Stimulated activated CD8-positive, alpha-beta memory T cell treated with anti-CD3 and anti-CD28 coated beads, Interleukin-2, amount 100 ng/mL, for 48 hours (primary cell): ENCODE data around the gene MIS18A.
"Not testable (repeated sequence)": the region's sequence is repeated elsewhere in the genome, so short reads cannot be mapped to it uniquely, and the experiment has no call there.

Source experiments
- DNase-seq, 2 donors: peaks; one replicate each; pipeline ENCODE4 v3.0.0-alpha.2; 2020; ENCODE audit warnings: low read depth in 2 of 2

The MIS18A gene

DNA sequence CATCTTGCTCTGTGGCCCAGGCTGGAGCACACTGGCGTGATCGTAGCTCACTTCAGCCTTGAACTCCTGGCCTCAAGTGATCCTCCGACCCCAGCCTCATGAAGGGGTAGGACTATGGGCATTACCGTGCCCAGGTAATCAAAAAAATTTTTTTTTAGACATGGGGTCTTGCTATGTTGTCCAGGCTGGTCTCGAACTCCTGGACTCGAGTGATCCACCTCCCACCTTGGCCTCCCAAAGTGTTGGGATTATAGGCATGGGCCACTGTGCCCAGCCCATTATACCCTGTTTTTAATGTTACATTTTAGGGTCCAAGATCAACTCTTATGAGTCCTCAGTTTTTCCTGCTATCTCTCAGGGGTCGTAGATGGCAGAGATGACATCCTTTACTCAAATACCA, 26.1 kb upstream of the MIS18A start:
- no peak for DNase-seq

DNA sequence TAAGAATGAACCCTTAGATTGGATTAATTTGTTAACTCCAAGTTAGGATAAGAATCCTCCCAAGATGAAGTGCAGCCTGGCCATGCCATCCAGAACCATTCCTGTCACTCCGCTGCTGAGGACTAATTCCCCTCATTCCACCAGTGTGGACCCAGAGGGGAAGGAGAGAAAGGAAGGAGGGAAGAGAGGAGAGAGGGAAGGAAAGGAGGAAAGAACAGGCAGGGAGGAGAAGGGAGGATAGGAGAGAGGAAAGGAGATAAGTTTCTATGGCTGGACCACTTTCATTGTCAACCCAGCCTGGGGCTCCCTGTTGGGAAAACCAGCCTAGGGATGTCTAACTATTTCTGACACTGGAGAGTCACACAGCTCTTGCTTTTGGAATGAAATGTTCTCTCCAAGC, 24.5 kb upstream of the MIS18A start:
- DNase-seq, result no peak

GRCh38 chr21:32302560-32302959, 23.7 kb upstream of the MIS18A start:
- DNase-seq, result no peak

DNA sequence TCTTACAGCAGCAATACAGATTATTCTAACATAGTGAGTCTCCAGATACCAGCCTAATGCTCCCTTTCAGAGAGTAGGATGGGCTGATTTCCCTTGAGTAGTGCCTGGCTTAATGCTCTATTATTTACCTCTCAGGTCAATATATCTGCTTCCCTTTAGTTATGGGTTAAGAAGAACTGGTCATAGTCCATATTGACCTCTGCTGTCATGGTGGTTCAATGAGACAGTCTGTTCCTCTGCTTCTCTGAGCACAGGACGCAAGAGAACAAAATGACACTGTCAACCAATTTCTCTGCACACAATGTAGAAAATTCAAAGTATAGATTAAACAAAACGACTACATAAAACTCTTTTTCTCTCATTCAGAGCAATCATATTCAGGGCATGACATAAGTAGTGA, 22.7 kb upstream of the MIS18A start:
- no peak for DNase-seq

DNA sequence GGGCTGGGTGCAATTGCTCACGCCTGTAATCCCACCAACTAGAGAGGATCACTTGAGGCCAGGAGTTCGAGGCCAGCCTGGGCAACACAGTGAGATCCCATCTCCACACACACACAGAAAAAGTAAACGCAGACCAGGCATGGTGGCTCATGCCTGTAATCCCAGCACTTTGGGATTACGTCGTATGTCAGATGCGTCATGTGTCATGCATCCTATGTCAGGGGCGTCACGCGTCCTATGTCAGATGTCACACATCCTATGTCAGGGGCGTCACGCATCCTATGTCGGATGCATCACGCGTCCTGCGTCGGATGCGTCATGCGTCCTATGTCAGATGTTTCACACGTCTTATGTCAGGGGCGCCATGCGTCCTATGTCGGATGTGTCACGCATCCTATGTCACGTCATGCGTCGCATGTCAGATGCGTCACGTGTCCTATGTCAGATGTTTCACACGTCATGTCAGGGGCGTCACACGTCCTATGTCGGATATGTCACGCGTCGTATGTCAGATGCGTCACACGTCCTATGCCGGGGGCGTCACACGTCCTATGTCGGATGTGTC, 21.4 kb upstream of the MIS18A start:
- DNase-seq, result no peak

DNA sequence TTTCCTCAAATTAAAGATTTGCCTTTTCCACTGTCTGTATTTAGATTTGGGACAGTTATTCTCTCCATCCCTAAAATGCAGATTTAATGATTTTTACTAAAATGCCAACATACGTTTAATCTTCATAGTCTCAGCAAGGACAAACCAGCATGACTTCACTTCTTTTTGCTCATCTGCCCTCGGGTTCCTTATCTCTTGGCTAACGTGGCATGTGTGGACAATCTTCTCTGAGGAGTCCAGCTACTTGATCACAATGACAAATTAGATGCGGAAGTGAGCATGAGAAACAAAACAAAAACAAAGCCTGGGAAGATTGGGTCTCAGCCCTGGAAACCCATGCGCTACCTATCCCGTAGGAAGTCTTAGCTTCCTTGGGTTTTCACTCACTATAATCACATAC, 20.8 kb upstream of the MIS18A start:
- no peak for DNase-seq

DNA sequence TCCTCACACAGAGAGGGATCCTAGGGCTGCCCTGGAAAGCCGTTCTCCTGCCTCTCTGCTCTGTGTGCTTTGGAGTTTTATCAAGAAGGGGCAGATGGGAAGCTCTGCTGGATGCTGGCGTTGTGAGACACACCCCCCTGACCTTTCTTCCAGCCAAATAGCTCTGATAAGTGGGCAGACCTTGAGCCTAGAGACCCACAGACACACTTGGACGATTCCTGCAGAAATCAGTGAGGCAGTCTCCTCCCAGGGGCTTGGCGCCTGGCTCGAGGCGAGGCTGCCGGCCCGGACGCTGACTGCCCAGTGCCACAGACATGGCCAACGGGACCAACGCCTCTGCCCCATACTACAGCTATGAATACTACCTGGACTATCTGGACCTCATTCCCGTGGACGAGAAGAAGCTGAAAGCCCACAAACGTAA, 19.8 kb upstream of the MIS18A start, which contains the start of gene MRAP:
Gene MRAP (plus strand): TSS at position 198 of the 424 bp plus-strand sequence. CDS start 117 bp downstream, at position 315.
- no peak for DNase-seq

DNA sequence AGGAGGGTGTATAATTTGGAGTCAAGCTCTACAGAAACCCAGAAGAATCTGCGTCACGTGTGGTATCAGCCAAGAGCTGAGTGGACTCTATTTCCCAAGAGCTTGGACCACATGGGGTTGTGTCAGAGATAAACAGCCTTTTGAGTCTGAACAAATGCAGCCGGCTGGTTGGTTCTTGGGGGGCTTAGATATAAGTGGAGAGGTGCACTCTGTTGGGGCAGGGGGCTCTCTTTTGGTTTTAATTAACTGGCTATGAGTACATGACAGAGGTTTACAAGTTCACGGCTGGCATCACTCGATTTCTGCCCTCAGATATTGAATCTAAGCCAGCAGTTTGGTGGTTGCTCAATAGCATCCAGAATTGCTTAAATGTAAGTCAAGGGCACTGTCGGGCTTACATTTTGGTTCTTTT, 19.3 kb upstream of the MIS18A start:
- no peak for DNase-seq

DNA sequence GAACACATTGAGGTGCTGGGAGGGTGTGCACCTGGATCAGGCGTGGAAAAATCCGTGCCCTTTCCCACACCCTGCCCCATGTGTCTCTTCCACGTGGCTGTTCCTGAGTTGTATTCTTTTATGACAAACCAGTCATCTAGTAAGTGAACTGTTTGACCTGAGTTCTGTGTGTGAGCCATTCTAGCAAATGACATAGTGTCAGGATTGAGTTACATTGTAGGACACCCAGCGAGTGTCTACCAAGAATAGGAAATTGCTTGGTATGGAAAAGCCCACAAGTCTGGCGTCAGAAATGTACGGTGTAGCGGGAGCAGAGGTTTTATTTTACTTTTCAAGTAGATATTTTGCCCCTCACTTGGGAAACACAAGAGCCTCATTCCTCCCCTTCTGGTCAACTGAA, 18.6 kb upstream of the MIS18A start:
- no peak for DNase-seq

DNA sequence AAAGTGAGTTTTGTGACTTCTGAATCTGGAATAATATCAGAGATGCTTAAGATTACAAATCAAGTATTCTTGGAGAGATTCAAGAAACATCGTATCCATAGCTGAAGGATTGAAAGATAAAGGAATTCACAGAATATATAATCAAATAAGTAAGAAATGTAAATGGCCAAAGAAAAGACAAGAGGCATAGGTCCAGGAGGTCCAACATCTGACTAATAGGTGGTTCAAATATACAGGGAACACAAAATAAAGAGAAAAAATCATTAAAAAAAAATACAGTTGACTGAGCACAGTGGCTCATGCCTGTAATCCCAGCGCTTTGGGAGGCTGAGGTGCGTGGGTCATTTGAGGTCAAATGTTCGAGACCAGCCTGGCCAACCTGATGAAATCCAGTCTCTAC, 6.6 kb upstream of the MIS18A start:
- no peak for DNase-seq

- DNase-seq, result no peak
Observed at GRCh38 chr21:32282992-32283391, 4.1 kb upstream of the MIS18A start.

DNA sequence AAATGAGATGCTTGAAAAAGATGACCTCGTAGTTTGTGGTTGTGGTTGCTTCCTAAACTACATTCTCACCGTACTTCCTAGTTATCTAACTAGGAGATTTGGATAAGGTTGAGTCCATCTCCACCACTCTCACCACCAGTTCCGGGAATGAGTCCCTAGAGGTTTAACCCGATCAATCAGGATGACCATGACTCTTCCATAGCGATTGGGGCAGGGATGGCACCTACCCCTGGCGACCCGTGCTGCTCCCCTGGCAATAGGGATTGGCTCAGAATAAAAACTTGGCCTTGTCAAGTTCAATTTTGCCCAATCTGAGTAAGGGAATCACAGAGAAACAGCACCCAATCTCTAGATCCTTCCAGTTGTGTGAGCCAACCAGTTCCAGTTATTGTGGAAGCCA, 2.7 kb upstream of the MIS18A start:
- no peak for DNase-seq

DNA sequence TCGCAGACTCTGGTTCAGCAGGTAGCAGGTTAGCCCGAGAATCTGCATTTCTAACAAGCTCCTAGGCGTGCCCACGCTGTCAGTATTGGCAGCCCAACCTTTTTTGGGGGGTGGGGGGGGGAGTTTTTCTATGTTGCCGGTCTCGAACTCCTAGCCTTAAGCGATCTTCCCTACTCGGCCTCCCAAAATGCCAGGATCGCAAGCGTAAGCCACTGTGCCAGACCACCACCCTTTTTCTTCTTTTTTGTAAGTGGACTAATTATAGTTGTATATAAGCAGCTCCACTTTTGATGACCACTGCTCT, 480 bp upstream of the MIS18A start:
- no peak for DNase-seq

GRCh38 chr21:32278103-32278502, 746 bp downstream of the MIS18A start:
- no peak for DNase-seq

DNA sequence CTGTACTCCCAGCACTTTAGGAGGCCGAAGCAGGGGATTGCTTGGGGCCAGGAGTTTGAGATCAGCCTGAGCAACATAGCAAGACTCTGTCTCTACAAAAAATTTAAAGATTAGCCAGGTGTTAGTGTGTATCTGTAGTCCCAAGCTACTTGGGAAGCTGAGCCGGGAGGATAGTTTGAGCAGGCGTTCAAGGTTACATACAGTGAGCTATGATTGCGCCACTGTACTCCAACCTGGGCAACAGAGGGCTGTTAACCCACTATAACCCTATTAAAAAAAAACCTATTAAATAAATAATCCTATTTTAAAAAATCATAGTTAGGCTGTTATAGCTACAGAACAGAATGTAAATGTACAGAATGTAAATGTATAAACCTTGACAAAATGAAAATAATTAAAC, 2.2 kb downstream of the MIS18A start:
- DNase-seq, result no peak

DNA sequence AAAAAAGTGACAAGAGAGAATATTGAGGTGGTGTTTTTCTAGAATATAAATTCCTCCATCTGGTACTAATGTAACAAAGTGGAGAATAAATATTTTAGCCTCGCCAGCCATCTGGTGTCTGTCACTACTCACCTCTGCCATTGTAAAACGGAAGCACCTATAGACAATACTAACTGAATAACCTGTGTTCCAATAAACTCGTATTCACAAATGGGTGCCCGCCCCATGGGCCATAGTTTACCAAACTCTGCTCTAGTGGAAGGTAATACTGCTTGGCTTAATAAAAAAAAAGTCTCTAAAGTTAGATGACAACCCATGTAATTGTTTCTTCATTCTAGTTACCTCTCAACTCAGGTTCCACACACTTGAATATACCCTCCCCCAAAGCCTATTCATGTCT, 8.1 kb downstream of the MIS18A start:
- no peak for DNase-seq

DNA sequence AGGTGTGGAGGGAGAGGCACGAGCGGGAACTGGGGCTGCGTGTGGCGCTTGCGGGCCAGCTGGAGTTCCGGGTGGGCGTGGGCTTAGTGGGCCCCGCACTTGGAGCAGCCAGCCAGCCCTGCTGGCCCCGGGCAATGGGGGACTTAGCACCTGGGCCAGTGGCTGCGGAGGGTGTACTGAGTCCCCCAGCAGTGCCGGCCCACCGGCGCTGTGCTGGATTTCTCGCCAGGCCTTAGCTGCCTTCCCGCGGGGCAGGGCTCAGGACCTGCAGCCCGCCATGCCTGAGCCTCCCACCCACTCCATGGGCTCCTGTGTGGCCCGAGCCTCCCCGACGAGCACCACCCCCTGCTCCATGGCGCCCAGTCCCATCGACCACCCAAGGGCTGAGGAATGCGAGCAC, 13.5 kb downstream of the MIS18A start:
- not testable (repeated sequence) for DNase-seq

GRCh38 chr21:32261929-32262328, 16.9 kb downstream of the MIS18A start:
- DNase-seq, result no peak

DNA sequence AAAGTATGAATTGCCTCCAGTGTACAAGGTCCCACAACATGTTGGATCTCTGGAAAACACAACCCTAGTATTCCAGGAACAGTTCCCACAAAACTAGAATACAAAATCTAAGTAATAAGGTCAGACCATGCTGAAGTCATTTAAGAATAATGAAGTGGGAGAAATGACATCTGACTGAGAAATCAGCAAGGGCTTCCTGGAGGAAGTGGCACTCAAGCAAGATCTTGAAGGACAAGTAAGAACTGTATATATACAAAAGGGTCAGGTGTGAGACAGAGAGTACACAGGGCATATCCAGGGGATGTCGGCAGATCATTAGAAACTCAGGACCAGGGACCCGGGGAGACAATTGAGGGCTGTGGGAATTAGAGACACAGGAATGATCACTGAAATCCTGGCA, 18.7 kb downstream of the MIS18A start:
- DNase-seq, result no peak

DNA sequence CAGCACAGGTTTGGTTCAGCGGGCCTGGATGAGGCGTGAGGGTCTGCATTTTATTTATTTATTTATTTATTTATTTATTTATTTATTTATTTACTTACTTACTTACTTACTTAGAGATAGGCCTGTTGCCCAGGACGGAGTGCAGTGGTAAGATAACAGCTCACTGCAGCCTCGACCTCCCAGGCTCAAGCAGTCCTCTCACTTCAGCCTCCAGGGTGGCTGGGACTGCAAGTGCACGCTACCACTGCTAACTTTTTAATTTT, 20.1 kb downstream of the MIS18A start:
- not testable (repeated sequence) for DNase-seq

GRCh38 chr21:32257962-32258785, 20.7 kb downstream of the MIS18A start:
- DNase-seq, result peak; percentile 14 to 17

DNA sequence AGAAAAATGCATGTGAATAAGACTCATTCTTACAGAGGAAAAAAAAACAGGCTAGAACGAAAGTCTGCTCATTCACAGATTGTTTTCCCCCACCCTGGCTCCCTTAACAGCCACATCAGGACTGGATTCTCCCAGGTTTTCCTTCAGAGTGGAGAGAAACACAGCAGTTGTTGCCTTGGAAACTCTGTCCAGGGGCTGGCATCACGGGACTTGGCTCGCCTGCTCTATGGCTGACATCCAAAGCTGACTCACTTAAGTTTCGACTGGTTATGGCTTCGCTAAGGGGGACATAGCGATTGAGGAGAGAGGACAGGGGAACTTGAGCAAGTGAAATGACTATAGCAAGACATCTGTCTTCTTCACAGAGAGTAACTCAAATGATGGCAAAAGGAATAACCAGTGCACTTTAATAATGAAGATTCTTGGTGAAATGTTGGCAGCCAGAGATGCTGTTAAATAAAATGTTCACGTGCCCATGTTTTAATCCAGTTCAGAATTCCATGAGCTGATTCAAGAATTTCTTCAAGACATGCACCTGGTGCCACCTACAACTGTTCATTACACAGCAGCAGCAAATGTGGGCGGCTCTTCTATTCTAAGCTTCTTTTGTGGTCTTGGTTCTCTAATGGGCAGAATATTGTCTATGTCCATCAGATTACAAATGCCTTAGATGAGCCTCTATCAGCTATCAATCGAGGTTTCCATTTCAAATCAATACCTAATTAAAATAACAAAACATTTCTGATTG, 21.8 kb downstream of the MIS18A start:
- no peak for DNase-seq

GRCh38 chr21:32256251-32256650, 22.6 kb downstream of the MIS18A start:
- DNase-seq, result no peak
